ENCODE results near the gene RBM47.
"Not testable (repeated sequence)": the region's sequence is repeated elsewhere in the genome, so short reads cannot be mapped to it uniquely, and the experiment has no call there.

Gene RBM47

GRCh38 chr4:40550948-40551462, 78.7 kb downstream of the RBM47 start:
- in situ Hi-C loops (cut with HindIII; ENCODE audit: low sequenced_read_pairs) = no loop called here
- H3K4me3 ChIP-seq (ENCODE audit: low read depth, low read length) = no peak overlapping the region
- no peak for DNase-seq (ENCODE audit: low read depth)
- peak; percentile 50 for TF ChIP-seq CTCF (IDR thresholded peaks at IDR 0.05; ENCODE audit: low read depth, low read length, missing control alignments)

GRCh38 chr4:40550196-40550595, 79.5 kb downstream of the RBM47 start:
- TF ChIP-seq CTCF (IDR thresholded peaks at IDR 0.05; ENCODE audit: low read depth, low read length, missing control alignments) = no peak
- no peak overlapping the region for H3K4me3 ChIP-seq (ENCODE audit: low read depth, low read length)
- in situ Hi-C loops (cut with HindIII; ENCODE audit: low sequenced_read_pairs) = no loop called here
- DNase-seq (ENCODE audit: low read depth) = no peak

GRCh38 chr4:40548256-40548655, 81.4 kb downstream of the RBM47 start:
- in situ Hi-C loops (cut with HindIII; ENCODE audit: low sequenced_read_pairs) = no loop called here
- H3K4me3 ChIP-seq (ENCODE audit: low read depth, low read length) = no peak overlapping the region
- no peak for TF ChIP-seq CTCF (IDR thresholded peaks at IDR 0.05; ENCODE audit: low read depth, low read length, missing control alignments)
- no peak for DNase-seq (ENCODE audit: low read depth)

GRCh38 chr4:40547789-40548132, 81.9 kb downstream of the RBM47 start:
- H3K4me3 ChIP-seq (ENCODE audit: low read depth, low read length) = no peak overlapping the region
- in situ Hi-C loops (cut with HindIII; ENCODE audit: low sequenced_read_pairs) = no loop called here
- TF ChIP-seq CTCF (IDR thresholded peaks at IDR 0.05; ENCODE audit: low read depth, low read length, missing control alignments) = no peak
- DNase-seq (ENCODE audit: low read depth) = no peak

GRCh38 chr4:40546969-40547788, 82.5 kb downstream of the RBM47 start:
- in situ Hi-C loops (cut with HindIII; ENCODE audit: low sequenced_read_pairs) = no loop called here
- no peak overlapping the region for H3K4me3 ChIP-seq (ENCODE audit: low read depth, low read length)
- DNase-seq (ENCODE audit: low read depth) = no peak
- TF ChIP-seq CTCF (IDR thresholded peaks at IDR 0.05; ENCODE audit: low read depth, low read length, missing control alignments) = no peak

GRCh38 chr4:40546506-40546905, 83.2 kb downstream of the RBM47 start:
- no peak for DNase-seq (ENCODE audit: low read depth)
- in situ Hi-C loops (cut with HindIII; ENCODE audit: low sequenced_read_pairs) = no loop called here
- H3K4me3 ChIP-seq (ENCODE audit: low read depth, low read length) = no peak overlapping the region
- no peak for TF ChIP-seq CTCF (IDR thresholded peaks at IDR 0.05; ENCODE audit: low read depth, low read length, missing control alignments)

- DNase-seq (ENCODE audit: low read depth); H3K4me3 ChIP-seq (ENCODE audit: low read depth, low read length); in situ Hi-C loops (cut with HindIII; ENCODE audit: low sequenced_read_pairs): not testable (repeated sequence)
These were observed 84.2 kb downstream of the RBM47 start for GRCh38 chr4:40545487-40545886.

Measured in astrocyte of the cerebellum (primary cell).